Psoas muscle (tissue), 8 donors: Measurements from ENCODE around the gene TRIM67. TPM values are rescaled to one million over a fixed set of nuclear protein-coding genes. Genes with fewer than 3 reads are reported as not detected.

ENCODE experiments used
- ATAC-seq, 4 donors: fragments of 200-7000 bp; cut with Tn5 transposase; one replicate each; pipeline ENCODE4 v1.9.1; 2020; ENCODE audit warnings: moderate library complexity in 3 of 4, mild to moderate bottlenecking in 2 of 4
- DNase-seq, 2 donors: peaks; one replicate each; pipeline ENCODE4 v3.0.0-alpha.2; 2020
- H3K27ac ChIP-seq: fragments of 200-600 bp; one replicate; pipeline ENCODE4 v1.8.0; 2022
- H3K27me3 ChIP-seq, 3 donors: fragments of 200-600 bp in 1 of 3; one replicate each; pipeline versions ENCODE4 v1.6.1 to v1.8.0; 2013 to 2022; ENCODE audit warnings: low read length in 2 of 3, mild to moderate bottlenecking in 2 of 3, moderate library complexity in 1 of 3; ENCODE audit not compliant: insufficient read depth in 3 of 3
- H3K36me3 ChIP-seq, 2 donors: fragments of 200-600 bp in 1 of 2; one replicate each; pipeline versions ENCODE4 v1.6.1 to v1.8.0; 2013 to 2022; ENCODE audit warnings: low read depth in 1 of 2, mild to moderate bottlenecking in 1 of 2, moderate library complexity in 1 of 2; ENCODE audit not compliant: insufficient read depth in 1 of 2
- H3K4me1 ChIP-seq: fragments of 200-600 bp; one replicate; pipeline ENCODE4 v1.8.0; 2022
- H3K4me3 ChIP-seq: fragments of 200-600 bp; one replicate; pipeline ENCODE4 v1.8.0; 2022; ENCODE audit warnings: mild to moderate bottlenecking
- H3K9me3 ChIP-seq: fragments of 200-600 bp; one replicate; pipeline ENCODE4 v1.8.0; 2022
- WGBS, 3 donors: extraction: QIAGEN DNeasy Blood & Tissue Kit; methylation state at CpG; one replicate each; pipeline versions ENCODE4 v1.1.6 to v1.1.7; 2013; 5-methylcytosine and 5-hydroxymethylcytosine counted together
- intact Hi-C, 2 donors: fragments of 100-400 bp; cut with DNase I; formaldehyde crosslinking; loops; one replicate each; pipeline versions ENCODE4 v1.11.0 to v1.14.2; 2022
- polyA plus RNA-seq, 3 donors: library from polyadenylated mRNA; stranded (reverse); fragments of 200-250 nt; gene quantifications; one replicate each; pipeline ENCODE4 v1.2.3, GENCODE V29; 2013
- total RNA-seq, 4 donors: library from RNA; stranded (reverse); fragmentation: NEBNext Ultra II Directional in 2 of 4; extraction: Animal tissue kit (Norgen Biotek cat#: 25700) in 2 of 4; gene quantifications; one replicate each; pipeline versions ENCODE4 v1.2.1 to v1.2.4, GENCODE V29; 2021 to 2023
- TF ChIP-seq, protein P1 (sequence below): fragments of 200-600 bp; IDR thresholded peaks from one replicate; pipeline ENCODE4 v1.8.0; 2022; ENCODE audit warnings: antibody characterized with exemption
- donor health status: healthy with polysubstance abuse.
- donor health status: DM: no; HTN: no; CAD: no; lungs with moderate emphysema.
- donor health status: Bipolar disorder and iron deficiency.
- donor health status: healthy.
- donor health status: DM: yes; HTN: yes; CAD: no.
- donor health status: DM: no; HTN: no; CAD: no.
- donor health status: DM: no; HTN: no; CAD: no.
- donor health status: DM: yes; HTN: yes; CAD: no.

TRIM67 gene
- total and polyA plus RNA-seq, 7 donors, result 0.06 TPM; not detected in 6

DNA sequence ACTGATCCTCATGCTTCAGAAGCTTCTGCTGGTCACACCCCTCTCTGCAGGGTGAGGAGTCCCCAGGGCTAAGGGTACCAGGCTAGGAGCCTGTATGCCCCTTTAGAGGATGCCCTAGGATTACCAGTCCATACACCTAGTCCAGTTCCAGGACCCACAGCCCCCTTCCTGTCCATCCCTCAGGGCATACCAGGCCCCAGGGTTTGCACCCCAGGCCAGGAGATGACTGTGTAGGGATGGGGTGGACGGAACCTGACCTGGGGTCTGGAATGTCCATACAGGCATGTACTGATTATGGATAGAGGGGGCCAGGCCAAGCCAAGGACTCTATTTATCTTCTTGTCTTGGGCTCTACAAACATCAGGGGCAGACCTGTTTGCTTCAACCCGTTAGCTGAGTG is 34.9 kb downstream of the TRIM67 start:
- intact Hi-C loops, result no loop called here
- Histone ChIP-seq H3K36me3 (no peaks in the 10 kb centered on the region), H3K27me3 (peaks cover 0 to 12% (median 0%) of the 10 kb centered on the region in 3 donors), H3K9me3 (no peaks in the 10 kb centered on the region), H3K27ac (no peak overlapping the region), H3K4me3 (no peak overlapping the region), H3K4me1 (peaks cover 5% of the 10 kb centered on the region)
- DNase-seq (no peak), ATAC-seq (no peak)
- 83 to 97% (median 90%) methylated on average over 2 of the region's 2 CpGs for WGBS, 3 donors
- TF ChIP-seq, protein P1, sequence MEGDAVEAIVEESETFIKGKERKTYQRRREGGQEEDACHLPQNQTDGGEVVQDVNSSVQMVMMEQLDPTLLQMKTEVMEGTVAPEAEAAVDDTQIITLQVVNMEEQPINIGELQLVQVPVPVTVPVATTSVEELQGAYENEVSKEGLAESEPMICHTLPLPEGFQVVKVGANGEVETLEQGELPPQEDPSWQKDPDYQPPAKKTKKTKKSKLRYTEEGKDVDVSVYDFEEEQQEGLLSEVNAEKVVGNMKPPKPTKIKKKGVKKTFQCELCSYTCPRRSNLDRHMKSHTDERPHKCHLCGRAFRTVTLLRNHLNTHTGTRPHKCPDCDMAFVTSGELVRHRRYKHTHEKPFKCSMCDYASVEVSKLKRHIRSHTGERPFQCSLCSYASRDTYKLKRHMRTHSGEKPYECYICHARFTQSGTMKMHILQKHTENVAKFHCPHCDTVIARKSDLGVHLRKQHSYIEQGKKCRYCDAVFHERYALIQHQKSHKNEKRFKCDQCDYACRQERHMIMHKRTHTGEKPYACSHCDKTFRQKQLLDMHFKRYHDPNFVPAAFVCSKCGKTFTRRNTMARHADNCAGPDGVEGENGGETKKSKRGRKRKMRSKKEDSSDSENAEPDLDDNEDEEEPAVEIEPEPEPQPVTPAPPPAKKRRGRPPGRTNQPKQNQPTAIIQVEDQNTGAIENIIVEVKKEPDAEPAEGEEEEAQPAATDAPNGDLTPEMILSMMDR, result no peak

DNA sequence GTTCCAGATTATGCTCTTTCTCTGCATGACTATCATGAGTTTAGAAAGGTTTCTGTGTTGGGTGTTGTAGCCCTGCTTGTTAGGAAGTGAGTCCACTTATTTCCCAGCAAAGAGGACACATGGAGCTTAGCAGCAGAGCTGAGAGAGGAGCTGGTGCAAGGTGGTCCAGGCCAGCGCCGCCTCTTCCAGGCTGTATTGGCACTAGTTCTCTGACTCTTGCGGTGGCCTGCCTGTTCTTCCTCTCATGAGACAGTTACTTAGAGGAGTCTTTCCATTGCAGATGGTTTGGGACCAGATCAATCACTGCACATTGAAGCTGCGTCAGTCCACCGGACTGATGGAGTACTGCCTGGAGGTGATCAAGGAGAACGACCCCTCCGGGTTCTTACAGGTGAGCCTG is 38.0 kb downstream of the TRIM67 start:
- TF ChIP-seq, protein P1, result no peak
- 91 to 92% (median 91%) methylated on average over 7 of the region's 7 CpGs for WGBS, 3 donors
- Histone ChIP-seq H3K27ac (no peak overlapping the region), H3K4me3 (no peak overlapping the region), H3K36me3 (no peaks in the 10 kb centered on the region), H3K27me3 (peaks cover 0 to 14% (median 0%) of the 10 kb centered on the region in 3 donors), H3K9me3 (no peaks in the 10 kb centered on the region), H3K4me1 (no peaks in the 10 kb centered on the region)
- intact Hi-C loops, result no loop called here
- ATAC-seq (no peak), DNase-seq (no peak)

DNA sequence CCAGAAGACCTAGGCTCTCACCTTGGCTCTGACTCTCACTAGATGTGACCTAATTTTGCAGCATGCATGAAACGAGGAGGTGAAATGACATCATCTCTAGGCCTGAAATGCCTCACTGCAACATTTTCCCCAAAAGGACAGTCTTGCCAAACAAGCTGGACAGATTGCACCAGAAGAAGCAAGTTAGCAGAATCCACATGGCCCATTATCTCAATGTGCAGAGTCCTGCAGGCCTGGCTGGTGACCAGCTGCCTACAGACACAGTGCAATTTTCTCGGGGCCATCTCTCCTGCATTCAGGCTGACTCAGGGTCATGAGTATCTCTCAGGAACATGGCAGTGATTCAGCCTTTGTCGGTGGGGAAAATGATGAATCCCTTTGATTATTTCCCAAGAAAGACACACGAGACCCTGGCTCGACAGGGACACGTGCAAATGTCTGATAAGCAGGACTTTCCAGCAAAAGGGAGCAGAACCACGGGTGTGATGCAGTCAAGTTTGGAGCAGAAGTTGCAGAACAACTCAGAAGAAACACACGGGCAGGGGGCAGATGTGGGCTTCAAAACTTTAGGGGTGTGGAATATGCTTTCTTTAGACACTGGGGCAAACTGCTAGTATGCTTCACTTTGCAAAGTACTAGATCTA is 38.7 kb downstream of the TRIM67 start:
- Histone ChIP-seq H3K27me3 (peaks cover 0 to 14% (median 0%) of the 10 kb centered on the region in 3 donors), H3K36me3 (no peaks in the 10 kb centered on the region), H3K4me1 (no peaks in the 10 kb centered on the region), H3K4me3 (no peak overlapping the region), H3K27ac (no peak overlapping the region), H3K9me3 (no peaks in the 10 kb centered on the region)
- DNase-seq (no peak), ATAC-seq (no peak)
- 57 to 64% (median 63%) methylated on average over 8 of the region's 8 CpGs for WGBS, 3 donors
- TF ChIP-seq, protein P1, result no peak
- intact Hi-C loops, result no loop called here

DNA sequence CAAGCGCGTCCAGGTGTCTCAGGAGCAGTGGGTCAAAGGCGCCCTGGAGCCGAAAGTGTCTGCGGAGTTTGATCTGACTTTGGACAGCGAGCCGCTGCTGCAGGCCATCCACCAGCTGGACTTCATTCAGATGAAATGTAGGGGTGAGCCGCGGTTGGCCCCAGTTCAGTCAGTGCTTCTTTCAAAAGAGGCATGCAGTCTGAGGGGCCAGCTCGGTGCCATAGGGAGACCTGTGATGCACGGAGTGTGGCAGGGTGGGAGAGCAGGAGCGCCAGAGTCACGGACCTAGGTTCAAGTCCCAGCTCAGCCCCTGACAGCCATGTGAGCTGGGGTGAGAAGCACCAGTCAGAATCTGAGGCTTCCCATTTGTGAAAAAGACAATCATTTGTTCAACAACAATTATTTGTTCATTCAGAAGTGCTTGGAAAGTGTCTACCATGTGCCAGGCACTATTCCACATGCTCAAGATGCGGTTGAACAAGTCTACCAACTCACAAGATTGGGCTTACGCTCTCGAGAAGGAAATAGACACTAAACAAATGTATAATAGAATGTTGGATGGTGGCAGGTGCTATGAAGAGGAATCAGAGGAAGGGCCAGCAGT is 39.6 kb downstream of the TRIM67 start:
- 80 to 86% (median 84%) methylated on average over 16 of the region's 16 CpGs for WGBS, 3 donors
- no peaks in the 10 kb centered on the region for H3K9me3 ChIP-seq
- no peaks in the 10 kb centered on the region for H3K4me1 ChIP-seq
- no peak overlapping the region for H3K4me3 ChIP-seq
- H3K36me3 ChIP-seq, result no peaks in the 10 kb centered on the region
- no peak for ATAC-seq
- TF ChIP-seq, protein P1, result no peak
- peaks cover 0 to 14% (median 0%) of the 10 kb centered on the region in 3 donors for H3K27me3 ChIP-seq
- no peak overlapping the region for H3K27ac ChIP-seq
- intact Hi-C loops, result no loop called here
- DNase-seq, result no peak
